GM12872 (cell line): ENCODE data around the gene EPB41.

ENCODE experiments used
- TF ChIP-seq, protein P1 (sequence below): IDR thresholded peaks from 3 replicates; pipeline ENCODE4 v1.5.1; 2011; ENCODE audit warnings: low read depth, mild to moderate bottlenecking, low read length, moderate library complexity; ENCODE audit not compliant: insufficient read depth

Gene EPB41

DNA sequence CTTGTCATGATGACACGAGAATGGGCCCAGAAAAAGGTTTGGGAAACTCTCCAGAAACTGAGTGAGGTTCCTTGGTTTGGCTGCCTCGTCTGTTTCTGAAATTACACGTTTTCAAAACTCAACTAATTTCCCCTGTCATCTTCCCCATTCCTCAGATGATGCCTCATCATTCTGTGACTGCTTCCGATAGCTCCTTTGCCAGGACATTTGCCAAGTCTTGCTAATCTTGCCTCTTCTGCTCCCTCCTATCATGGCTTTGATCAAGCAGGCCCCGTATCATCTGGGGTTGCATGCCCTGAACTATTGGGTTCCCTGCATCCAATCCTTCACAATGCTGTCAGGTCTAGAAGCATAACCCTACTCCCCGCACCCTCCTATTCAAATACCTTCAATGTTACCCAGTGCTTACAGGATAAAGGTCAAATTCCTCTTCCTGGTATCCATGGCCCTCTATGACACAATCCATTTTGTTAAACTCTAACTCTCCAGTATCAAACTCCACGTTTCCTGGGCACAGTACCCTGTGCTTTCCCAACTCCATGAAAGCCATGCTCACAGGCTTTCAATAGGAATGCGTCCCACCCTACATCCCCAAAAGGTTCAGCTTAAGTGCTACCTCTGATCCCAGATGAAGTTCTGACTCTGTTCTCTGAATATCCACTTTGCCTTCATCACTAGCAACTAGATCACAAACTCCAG lies 231.5 kb downstream of the EPB41 start:
- TF ChIP-seq, protein P1, sequence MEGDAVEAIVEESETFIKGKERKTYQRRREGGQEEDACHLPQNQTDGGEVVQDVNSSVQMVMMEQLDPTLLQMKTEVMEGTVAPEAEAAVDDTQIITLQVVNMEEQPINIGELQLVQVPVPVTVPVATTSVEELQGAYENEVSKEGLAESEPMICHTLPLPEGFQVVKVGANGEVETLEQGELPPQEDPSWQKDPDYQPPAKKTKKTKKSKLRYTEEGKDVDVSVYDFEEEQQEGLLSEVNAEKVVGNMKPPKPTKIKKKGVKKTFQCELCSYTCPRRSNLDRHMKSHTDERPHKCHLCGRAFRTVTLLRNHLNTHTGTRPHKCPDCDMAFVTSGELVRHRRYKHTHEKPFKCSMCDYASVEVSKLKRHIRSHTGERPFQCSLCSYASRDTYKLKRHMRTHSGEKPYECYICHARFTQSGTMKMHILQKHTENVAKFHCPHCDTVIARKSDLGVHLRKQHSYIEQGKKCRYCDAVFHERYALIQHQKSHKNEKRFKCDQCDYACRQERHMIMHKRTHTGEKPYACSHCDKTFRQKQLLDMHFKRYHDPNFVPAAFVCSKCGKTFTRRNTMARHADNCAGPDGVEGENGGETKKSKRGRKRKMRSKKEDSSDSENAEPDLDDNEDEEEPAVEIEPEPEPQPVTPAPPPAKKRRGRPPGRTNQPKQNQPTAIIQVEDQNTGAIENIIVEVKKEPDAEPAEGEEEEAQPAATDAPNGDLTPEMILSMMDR = no peak

GRCh38 chr1:29148656-29149491 lies 234.5 kb downstream of the EPB41 start:
- TF ChIP-seq, protein P1 = no peak

DNA sequence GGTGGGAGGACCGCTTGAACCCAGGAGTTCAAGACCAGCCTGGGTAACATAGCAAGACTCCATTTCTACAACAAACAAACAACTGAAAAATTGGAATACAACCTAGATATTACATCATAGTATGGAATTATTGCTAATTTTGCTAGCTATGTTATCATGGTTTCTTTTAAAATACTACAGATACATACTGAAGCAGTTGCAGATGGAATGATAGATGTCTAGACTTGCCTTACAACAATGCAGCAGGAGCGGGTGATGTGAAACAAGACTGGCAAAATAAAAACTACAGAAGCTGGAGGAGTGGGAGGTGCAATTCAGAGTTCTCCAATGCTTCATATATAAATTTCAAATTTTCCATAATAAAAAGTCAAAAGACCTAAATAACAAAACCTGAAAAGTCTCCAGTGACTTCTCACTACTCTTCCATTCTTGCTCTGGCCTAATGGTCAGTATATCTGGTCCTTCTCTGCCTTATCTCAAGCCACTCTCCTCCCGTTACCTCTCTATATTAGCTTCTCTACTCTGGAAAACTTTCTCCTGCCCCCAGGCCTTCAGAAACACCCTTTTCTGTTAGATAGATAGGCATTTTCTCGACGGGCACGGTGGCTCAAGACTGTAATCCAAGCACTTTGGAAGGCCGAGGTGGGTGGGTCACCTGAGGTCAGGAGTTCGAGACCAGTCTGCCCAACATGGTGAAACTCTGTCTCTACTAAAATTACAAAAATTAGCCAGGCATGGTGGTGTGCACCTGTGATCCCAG lies 237.9 kb downstream of the EPB41 start:
- TF ChIP-seq, protein P1 = no peak

- TF ChIP-seq, protein P1 = no peak
These were observed 242.3 kb downstream of the EPB41 start for GRCh38 chr1:29156543-29157268.

DNA sequence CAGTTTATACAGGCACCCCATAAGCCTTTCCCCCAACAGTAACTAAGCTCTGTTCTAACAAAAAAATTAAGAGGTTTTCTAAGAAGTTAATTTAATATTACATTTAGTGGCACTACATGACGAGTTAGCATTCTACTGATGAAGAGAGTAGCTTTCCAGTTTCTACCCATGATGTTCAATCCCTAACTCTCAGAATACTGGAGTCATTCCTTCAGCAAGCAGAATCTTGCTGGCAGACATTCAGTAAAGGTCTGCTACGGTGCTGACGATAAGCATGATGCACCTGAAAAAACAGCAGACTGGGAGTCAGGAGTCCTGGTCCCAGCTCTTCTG lies 242.9 kb downstream of the EPB41 start:
- TF ChIP-seq, protein P1 = no peak

- TF ChIP-seq, protein P1 = no peak
These were observed 245.4 kb downstream of the EPB41 start for GRCh38 chr1:29159773-29160172.
